CD4-positive, alpha-beta T cell treated with Interferon gamma for 1 hour (primary cell): ENCODE data around the gene FCRL3.

Experiments
- DNase-seq: peaks from one replicate; pipeline ENCODE4 v3.0.0-alpha.2; 2020

FCRL3 gene

DNA sequence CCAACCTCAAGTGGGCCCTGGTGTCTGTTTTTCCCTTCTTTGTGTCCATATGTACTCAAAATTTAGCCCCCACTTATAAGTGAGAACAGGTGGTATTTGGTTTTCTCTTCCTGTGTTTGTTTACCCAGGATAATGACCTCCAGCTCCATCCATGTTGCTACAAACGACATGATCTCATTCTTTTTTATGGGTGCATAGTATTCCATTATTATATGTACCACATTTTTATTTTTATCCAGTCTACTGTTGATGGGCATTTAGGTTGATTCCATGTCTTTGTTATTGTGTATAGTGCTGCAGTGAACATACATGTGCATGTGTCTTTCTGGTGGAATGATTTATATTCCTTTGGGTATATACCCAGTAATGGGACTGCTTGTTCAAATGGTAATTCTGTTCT is 27.6 kb downstream of the FCRL3 start:
- DNase-seq, result no peak

DNA sequence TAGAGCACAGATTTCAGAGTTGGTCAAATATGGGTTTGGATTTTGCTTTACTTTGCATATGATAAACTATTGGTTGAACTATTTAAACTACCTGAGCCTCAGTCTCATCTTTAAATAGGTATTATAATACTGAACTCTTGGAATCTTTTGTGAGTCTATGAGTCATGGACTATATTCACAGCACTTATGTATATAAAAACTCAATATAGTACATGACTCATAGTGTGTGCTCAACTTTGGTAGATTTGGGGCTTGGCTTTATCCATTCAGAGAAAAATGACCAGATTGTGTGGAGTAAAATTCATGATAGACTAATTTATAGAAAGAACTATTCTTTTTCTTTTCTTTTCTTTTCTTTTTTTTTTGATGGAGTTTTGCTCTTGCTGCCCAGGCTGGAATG is 28.7 kb downstream of the FCRL3 start:
- DNase-seq, result no peak

DNA sequence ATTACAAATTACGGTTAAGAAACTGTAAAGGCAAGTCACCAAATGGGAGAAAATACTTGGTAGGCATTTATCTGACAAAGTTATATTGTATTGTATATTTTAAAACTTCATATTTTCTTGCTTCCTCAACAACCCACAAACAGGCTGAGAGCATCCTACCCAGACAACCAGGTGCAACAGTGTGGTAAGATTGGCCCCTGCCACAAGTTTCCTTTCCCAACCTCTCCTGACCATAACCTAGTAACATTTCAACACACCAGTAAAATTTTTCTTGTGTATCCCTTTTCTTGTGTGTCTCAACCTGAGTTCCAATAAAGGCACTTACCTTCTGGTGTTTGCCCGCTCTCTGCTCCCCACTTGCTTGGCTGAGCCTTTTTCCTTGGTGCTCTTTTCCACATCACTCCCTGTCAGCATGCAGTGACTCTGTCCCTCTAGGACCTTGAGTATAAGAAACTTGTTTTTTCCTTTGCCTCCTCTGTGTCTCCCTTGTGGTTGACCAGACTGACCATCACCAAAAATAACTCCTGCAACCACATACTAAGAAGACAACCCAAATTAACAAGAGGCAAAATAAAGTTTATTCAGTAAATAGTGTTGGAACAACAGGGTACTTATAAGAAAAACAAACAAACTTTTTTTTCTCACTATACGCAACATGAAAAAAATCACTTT is 40.9 kb downstream of the FCRL3 start:
- no peak for DNase-seq

DNA sequence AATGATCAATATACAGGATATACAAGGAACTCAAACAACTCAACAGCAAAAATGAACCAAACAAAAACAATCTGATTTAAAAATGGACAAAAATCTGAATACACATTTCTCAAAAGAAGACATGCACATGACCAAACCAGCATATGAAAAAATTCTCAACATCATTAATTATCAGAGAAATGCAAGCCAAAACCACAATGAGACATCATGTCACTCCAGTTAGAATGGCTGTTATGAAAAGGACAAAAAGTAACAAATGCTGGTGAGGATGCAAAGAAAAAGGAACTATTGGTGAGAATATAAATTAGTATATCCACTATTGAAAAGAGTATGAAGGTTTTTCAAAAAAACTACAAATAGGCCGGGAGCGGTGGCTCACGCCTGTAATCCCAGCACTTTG is 42.0 kb downstream of the FCRL3 start:
- no peak for DNase-seq

DNA sequence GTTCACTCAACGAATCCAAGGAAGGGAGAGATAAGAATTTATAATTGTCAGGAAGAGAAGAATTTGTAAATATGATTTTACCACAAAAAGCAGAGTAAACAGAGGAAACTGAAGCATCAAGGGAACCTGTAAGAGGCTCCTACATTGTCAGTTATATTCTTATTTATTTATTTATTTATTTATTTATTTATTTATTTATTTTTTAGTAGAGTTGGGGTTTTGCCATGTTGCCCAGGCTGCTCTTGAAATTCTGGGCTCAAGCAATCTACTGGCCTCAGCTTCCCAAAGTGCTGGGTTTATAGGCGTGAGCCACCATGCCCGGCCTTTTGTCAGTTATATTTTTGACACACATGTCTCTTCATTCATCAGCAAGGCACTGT is 47.1 kb downstream of the FCRL3 start:
- DNase-seq, result no peak

DNA sequence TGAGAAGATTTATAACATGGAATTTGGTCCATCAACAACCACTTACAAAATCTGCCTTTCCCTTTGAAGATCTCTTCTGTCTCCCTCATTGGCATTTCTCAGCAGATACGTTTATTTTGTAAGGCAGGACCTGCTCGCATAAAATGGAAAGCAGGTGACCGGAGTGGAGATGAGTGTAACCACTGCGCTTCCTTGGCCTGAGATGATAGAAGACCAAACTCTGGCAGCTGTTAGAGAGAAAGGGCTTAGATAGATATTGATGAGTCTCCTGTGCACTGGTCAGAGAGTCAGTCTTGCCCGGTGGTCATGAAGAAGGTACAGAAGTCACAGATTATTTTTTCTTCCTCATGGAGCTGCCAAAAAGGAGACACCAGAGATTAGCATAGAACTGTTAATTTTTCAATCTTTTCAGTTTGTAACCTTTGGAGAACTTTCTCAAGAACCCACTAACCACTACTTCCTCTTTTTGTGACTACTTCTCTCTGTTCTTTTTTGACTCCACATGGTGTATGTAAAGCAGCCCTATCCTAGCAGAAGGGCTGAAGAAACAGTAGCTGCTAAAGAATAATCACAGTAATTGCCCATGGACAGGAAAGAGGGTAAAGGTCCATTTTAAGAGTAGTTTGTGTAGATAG is 47.6 kb downstream of the FCRL3 start:
- DNase-seq, result no peak

DNA sequence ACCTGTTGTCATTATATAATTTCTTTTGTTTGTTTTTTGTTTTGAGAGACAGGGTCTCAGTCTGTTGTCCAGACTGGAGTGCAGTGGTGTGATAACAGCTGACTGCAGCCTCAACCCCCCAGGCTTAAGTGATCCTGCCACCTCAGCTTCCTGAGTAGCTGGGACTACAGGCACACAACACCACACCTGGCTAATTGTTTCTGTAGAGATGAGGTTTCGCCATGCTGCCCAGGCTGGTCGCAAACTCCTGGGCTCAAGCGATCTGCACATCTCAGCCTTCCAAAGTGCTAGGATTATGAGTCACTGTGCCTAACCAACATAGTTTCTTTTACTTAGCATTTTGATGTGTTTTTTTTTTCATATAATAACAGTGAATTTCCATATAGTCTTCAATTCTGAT is 52.3 kb downstream of the FCRL3 start:
- no peak for DNase-seq

DNA sequence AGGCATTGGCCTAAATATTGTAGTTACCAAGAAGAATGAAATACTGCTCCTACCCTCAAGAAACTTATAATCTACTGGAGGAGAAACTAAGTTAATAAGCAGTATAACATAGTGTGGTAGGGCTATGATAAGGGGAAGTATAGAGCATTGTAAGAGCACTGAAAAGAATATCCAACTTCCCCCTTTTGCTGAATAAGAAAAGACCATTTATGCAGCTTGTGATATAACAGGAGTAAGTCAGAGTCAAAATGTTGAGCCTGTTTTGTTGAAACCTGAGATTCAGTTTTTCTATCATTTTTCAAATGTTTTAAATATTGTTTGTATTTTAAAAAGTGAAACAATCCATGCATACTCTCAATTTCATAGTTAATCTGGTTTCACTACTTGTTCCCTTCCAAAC is 54.4 kb downstream of the FCRL3 start:
- DNase-seq, result no peak

DNA sequence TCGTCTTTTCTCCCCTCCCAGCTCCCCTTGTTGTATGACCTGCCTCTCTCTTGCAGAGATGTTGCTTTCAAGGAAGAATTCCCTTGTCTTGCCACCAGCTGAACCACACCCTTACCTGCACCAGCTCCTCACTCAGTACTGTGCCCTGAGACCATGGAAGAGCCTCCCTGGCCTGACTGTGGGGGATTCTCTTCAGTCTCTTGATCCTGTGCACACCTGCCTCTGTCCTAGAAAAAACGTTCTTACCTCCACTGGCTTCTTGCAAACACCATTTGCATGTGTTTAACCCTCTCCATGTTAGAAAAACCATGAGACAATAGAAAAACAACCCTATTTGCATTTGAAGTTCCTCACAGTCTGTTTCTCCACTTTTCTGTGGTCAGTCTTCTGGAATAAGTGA is 59.4 kb downstream of the FCRL3 start:
- no peak for DNase-seq

DNA sequence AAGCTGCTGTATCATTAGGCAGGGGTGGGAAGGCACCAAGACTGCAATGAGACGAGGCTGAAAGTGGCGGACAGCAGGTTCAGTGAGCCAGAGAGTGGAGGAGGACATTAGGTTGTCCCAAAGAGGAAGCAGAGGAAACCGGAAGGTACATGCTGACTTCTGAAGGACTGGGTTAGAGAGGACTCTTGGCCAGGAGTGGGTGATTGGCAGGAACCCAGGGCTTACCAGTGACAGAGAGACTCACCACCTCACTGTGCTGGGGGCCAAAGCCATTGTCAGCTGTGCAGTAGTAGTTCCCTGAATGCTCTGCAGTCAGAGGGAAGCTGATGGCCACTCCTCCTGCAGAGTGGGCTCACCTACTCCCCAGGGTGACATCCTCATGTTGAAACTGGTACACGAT is 60.8 kb downstream of the FCRL3 start:
- DNase-seq, result no peak

DNA sequence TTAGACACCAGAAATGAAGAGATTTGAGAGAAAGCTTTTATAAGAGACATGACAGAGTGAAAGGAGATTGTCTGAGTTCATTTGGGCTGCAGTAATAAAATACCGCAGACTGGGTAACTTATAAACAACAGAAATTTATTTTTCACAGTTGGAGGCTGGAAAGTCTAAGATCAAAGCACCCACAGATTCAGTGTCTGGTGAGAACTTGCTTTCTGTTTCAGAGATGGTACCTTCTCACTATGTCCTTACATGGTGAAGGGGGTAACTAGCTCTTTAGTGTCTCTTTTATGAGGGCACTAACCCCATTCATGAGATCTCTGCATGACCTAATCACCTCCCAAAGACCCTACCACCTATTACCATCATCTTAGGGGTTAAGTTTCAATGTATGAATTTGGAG is 71.8 kb downstream of the FCRL3 start:
- no peak for DNase-seq
